Adrenal gland (tissue), 5 donors: ENCODE results near the gene GTF3C5.
"Not testable (repeated sequence)": the region's sequence is repeated elsewhere in the genome, so short reads cannot be mapped to it uniquely, and the experiment has no call there.

Source experiments
- POLR2A ChIP-seq, 2 donors: fragments of 450-650 bp; IDR thresholded peaks; one replicate each; pipeline ENCODE4 v1.6.1; 2017; ENCODE audit warnings: antibody characterized with exemption in 2 of 2, mild to moderate bottlenecking in 2 of 2, moderate library complexity in 1 of 2
- TF ChIP-seq, protein P1 (sequence below), 6 experiments: fragments of 450-650 bp in 4 of 6; fragments of 200-600 bp in 2 of 6; sonication (generic) in 1 of 6; IDR thresholded peaks; 1 replicate in 5 of 6; 2 replicates in 1 of 6; pipeline versions ENCODE4 v1.5.1 to v1.8.0; 2016 to 2021; ENCODE audit warnings: antibody characterized with exemption in 6 of 6, mild to moderate bottlenecking in 2 of 6, moderate library complexity in 1 of 6
- donor health status: DM: no; HTN: no; CAD: no.

GRCh38 chr9:133086212-133086860 lies 55.5 kb downstream of the GTF3C5 start:
- TF ChIP-seq, protein P1, sequence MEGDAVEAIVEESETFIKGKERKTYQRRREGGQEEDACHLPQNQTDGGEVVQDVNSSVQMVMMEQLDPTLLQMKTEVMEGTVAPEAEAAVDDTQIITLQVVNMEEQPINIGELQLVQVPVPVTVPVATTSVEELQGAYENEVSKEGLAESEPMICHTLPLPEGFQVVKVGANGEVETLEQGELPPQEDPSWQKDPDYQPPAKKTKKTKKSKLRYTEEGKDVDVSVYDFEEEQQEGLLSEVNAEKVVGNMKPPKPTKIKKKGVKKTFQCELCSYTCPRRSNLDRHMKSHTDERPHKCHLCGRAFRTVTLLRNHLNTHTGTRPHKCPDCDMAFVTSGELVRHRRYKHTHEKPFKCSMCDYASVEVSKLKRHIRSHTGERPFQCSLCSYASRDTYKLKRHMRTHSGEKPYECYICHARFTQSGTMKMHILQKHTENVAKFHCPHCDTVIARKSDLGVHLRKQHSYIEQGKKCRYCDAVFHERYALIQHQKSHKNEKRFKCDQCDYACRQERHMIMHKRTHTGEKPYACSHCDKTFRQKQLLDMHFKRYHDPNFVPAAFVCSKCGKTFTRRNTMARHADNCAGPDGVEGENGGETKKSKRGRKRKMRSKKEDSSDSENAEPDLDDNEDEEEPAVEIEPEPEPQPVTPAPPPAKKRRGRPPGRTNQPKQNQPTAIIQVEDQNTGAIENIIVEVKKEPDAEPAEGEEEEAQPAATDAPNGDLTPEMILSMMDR (IDR thresholded peaks at IDR 0.05): not testable (repeated sequence)
- not testable (repeated sequence) for TF ChIP-seq POLR2A (IDR thresholded peaks at IDR 0.05)
